ENCODE measurements around the gene CARS2. TPM values are rescaled to one million over a fixed set of nuclear protein-coding genes. Genes with fewer than 3 reads are reported as not detected.
"Not testable (repeated sequence)": the region's sequence is repeated elsewhere in the genome, so short reads cannot be mapped to it uniquely, and the experiment has no call there.

CARS2 gene
- total RNA-seq, 4 donors from 2014 or later, result 32.9 to 56.9 (median 40.2) TPM

- Histone ChIP-seq H3K4me1 (peaks cover 6 to 32% (median 21%) of the 10 kb centered on the region in 4 donors), H3K27ac (replicated peaks in 1 of 4) (no peak overlapping the region), H3K9me3 (no peaks in the 10 kb centered on the region), H3K27me3 (no peaks in the 10 kb centered on the region), H3K36me3 (peaks cover 28 to 78% (median 59%) of the 10 kb centered on the region in 4 donors), H3K4me3 (no peak overlapping the region)
- intact Hi-C loops (cut with DNase I), result no loop called here
- no peak for DNase-seq (ENCODE audit: extremely low spot score)
- WGBS, result 84% methylated on average over 10 of the region's 15 CpGs
- TF ChIP-seq CTCF (IDR thresholded peaks at IDR 0.05), result no peak
- no peak for TF ChIP-seq EP300 (IDR thresholded peaks at IDR 0.05)
- no peak for TF ChIP-seq POLR2A (IDR thresholded peaks at IDR 0.05; ENCODE audit: low read depth)
- TF ChIP-seq POLR2AphosphoS5 (IDR thresholded peaks at IDR 0.05), result no peak
Measured at GRCh38 chr13:110699148-110700145, 6.5 kb downstream of the CARS2 start.

- DNase-seq (ENCODE audit: extremely low spot score), result no peak
- H3K27ac ChIP-seq (replicated peaks in 1 of 4), result no peak overlapping the region
- 95% methylated on average over 4 of the region's 4 CpGs for WGBS
- no peaks in the 10 kb centered on the region for H3K27me3 ChIP-seq
- intact Hi-C loops (cut with DNase I), result no loop called here
- no peak overlapping the region for H3K4me3 ChIP-seq
- no peaks in the 10 kb centered on the region for H3K9me3 ChIP-seq
- TF ChIP-seq POLR2A (IDR thresholded peaks at IDR 0.05; ENCODE audit: low read depth) (no peak), CTCF (IDR thresholded peaks at IDR 0.05) (no peak), EP300 (IDR thresholded peaks at IDR 0.05) (no peak), POLR2AphosphoS5 (IDR thresholded peaks at IDR 0.05) (no peak)
- H3K4me1 ChIP-seq, result peaks cover 6 to 24% (median 14%) of the 10 kb centered on the region in 4 donors
- H3K36me3 ChIP-seq, result peaks cover 28 to 86% (median 66%) of the 10 kb centered on the region in 4 donors
Measured at GRCh38 chr13:110698689-110699088, 7.2 kb downstream of the CARS2 start.

GRCh38 chr13:110697842-110698241, 8.1 kb downstream of the CARS2 start:
- 88% methylated on average over 4 of the region's 4 CpGs for WGBS
- H3K27me3 ChIP-seq, result no peaks in the 10 kb centered on the region
- peaks cover 28 to 87% (median 72%) of the 10 kb centered on the region in 4 donors for H3K36me3 ChIP-seq
- DNase-seq (ENCODE audit: extremely low spot score), result no peak
- H3K4me1 ChIP-seq, result peaks cover 6 to 16% (median 6%) of the 10 kb centered on the region in 4 donors
- no peaks in the 10 kb centered on the region for H3K9me3 ChIP-seq
- no peak overlapping the region for H3K27ac ChIP-seq (replicated peaks in 1 of 4)
- intact Hi-C loops (cut with DNase I), result no loop called here
- TF ChIP-seq POLR2A (IDR thresholded peaks at IDR 0.05; ENCODE audit: low read depth) (no peak), CTCF (IDR thresholded peaks at IDR 0.05) (no peak), POLR2AphosphoS5 (IDR thresholded peaks at IDR 0.05) (no peak), EP300 (IDR thresholded peaks at IDR 0.05) (no peak)
- H3K4me3 ChIP-seq, result no peak overlapping the region

- WGBS, result 93% methylated on average over 10 of the region's 10 CpGs
Measured at GRCh38 chr13:110696776-110697175, 9.1 kb downstream of the CARS2 start.

GRCh38 chr13:110695774-110696173, 10.1 kb downstream of the CARS2 start:
- H3K4me3 ChIP-seq; DNase-seq (ENCODE audit: extremely low spot score); intact Hi-C loops (cut with DNase I); H3K27ac ChIP-seq (replicated peaks in 1 of 4); H3K9me3 ChIP-seq; H3K27me3 ChIP-seq; H3K4me1 ChIP-seq: not testable (repeated sequence)
- 87% methylated on average over 7 of the region's 7 CpGs for WGBS
- peaks cover 28 to 83% (median 75%) of the 10 kb centered on the region in 4 donors for H3K36me3 ChIP-seq

More at GRCh38 chr13:110696776-110697175, 9.1 kb downstream of the CARS2 start:
- no peak for DNase-seq (ENCODE audit: extremely low spot score)
- TF ChIP-seq CTCF (IDR thresholded peaks at IDR 0.05) (no peak), EP300 (IDR thresholded peaks at IDR 0.05) (no peak), POLR2AphosphoS5 (IDR thresholded peaks at IDR 0.05) (no peak), POLR2A (IDR thresholded peaks at IDR 0.05; ENCODE audit: low read depth) (no peak)
- no peaks in the 10 kb centered on the region for H3K27me3 ChIP-seq
- no peak overlapping the region for H3K4me3 ChIP-seq
- intact Hi-C loops (cut with DNase I), result no loop called here
- H3K27ac ChIP-seq (replicated peaks in 1 of 4), result no peak overlapping the region
- H3K36me3 ChIP-seq, result peaks cover 28 to 87% (median 75%) of the 10 kb centered on the region in 4 donors
- peaks cover 0 to 8% (median 0%) of the 10 kb centered on the region in 4 donors for H3K4me1 ChIP-seq
- H3K9me3 ChIP-seq, result no peaks in the 10 kb centered on the region

Measured in esophagus muscularis mucosa (tissue), 4 donors.